GM23248 (cell line): ENCODE results near the gene PRKCE. TPM values are rescaled to one million over a fixed set of nuclear protein-coding genes. Genes with fewer than 3 reads are reported as not detected.

Experiments
- DNase-seq: peaks from one replicate; pipeline ENCODE4 v3.0.0-alpha.2; 2015
- H2AFZ ChIP-seq: fragments of 200-600 bp; sonication (generic); 2 replicates; pipeline ENCODE4 v1.6.1; 2016; ENCODE audit warnings: antibody characterized with exemption
- H3F3A ChIP-seq: fragments of 200-600 bp; sonication (generic); 2 replicates; pipeline ENCODE4 v1.6.1; 2016; ENCODE audit warnings: mild to moderate bottlenecking, antibody characterized with exemption, mixed run types; ENCODE audit not compliant: insufficient read depth
- H3K27ac ChIP-seq: fragments of 200-600 bp; sonication (generic); 2 replicates; pipeline ENCODE4 v1.5.1; 2016; ENCODE audit warnings: mild to moderate bottlenecking
- H3K27me3 ChIP-seq: fragments of 200-600 bp; sonication (generic); replicated peaks from 2 replicates; pipeline ENCODE4 v1.6.1; 2016; ENCODE audit warnings: mild to moderate bottlenecking; ENCODE audit not compliant: insufficient read depth
- H3K36me3 ChIP-seq: fragments of 200-600 bp; sonication (generic); 2 replicates; pipeline ENCODE4 v1.6.1; 2016; ENCODE audit warnings: low read depth, mild to moderate bottlenecking
- H3K4me1 ChIP-seq: fragments of 200-600 bp; sonication (generic); 2 replicates; pipeline ENCODE4 v1.6.1; 2016; ENCODE audit warnings: mild to moderate bottlenecking; ENCODE audit not compliant: insufficient read depth
- H3K4me2 ChIP-seq: fragments of 200-600 bp; sonication (generic); one replicate; pipeline ENCODE4 v1.6.1; 2016; ENCODE audit warnings: mild to moderate bottlenecking; ENCODE audit not compliant: unreplicated experiment
- H3K4me3 ChIP-seq: fragments of 200-600 bp; sonication (generic); 2 replicates; pipeline ENCODE4 v1.5.1; 2016; ENCODE audit warnings: mild to moderate bottlenecking
- H3K79me2 ChIP-seq: fragments of 200-600 bp; sonication (generic); 2 replicates; pipeline ENCODE4 v1.6.1; 2016; ENCODE audit warnings: mild to moderate bottlenecking; ENCODE audit not compliant: insufficient read depth
- H3K9ac ChIP-seq: fragments of 200-600 bp; sonication (generic); 2 replicates; pipeline ENCODE4 v1.6.1; 2016; ENCODE audit warnings: mild to moderate bottlenecking
- H3K9me2 ChIP-seq: fragments of 200-600 bp; sonication (generic); 2 replicates; pipeline ENCODE4 v1.6.1; 2016; ENCODE audit warnings: mixed run types, mild to moderate bottlenecking, moderate library complexity; ENCODE audit not compliant: insufficient read depth
- H3K9me3 ChIP-seq: fragments of 200-600 bp; sonication (generic); one replicate; pipeline ENCODE4 v1.6.1; 2017; ENCODE audit warnings: low read depth
- H4K20me1 ChIP-seq: fragments of 200-600 bp; sonication (generic); 2 replicates; pipeline ENCODE4 v1.6.0; 2016; ENCODE audit not compliant: insufficient read depth
- EZH2 ChIP-seq: fragments of 200-600 bp; sonication (generic); IDR thresholded peaks from 2 replicates; pipeline ENCODE4 v1.6.1; 2018; ENCODE audit warnings: antibody characterized with exemption, mild to moderate bottlenecking; ENCODE audit not compliant: insufficient read depth, poor library complexity, severe bottlenecking
- EZH2phosphoT487 ChIP-seq: fragments of 200-600 bp; sonication (generic); IDR thresholded peaks from 2 replicates; pipeline ENCODE4 v1.6.1; 2018; ENCODE audit warnings: antibody characterized with exemption, moderate library complexity, mild to moderate bottlenecking, low read depth; ENCODE audit not compliant: insufficient read depth
- WGBS, 2 experiments: methylation state at CpG; one replicate each; pipeline ENCODE4 v1.1.6; 2015 to 2017; ENCODE audit warnings: low lambda C conversion rate in 2 of 2, low coverage in 1 of 2; ENCODE audit errors: missing lambda C conversion rate in 2 of 2; 5-methylcytosine and 5-hydroxymethylcytosine counted together
- in situ Hi-C: fragments of 300-500 bp; cut with MboI; formaldehyde crosslinking; loops from 2 replicates; pipeline ENCODE4 v1.15.0; 2020
- polyA plus RNA-seq: library from polyadenylated mRNA; unstranded; fragments of >200 nt; fragmentation: Nextera tagmentation; extraction: Ambion mirVana; gene quantifications from 2 replicates; pipeline ENCODE4 v1.2.1, GENCODE V29; 2016
- total RNA-seq: library from RNA; depleted of rRNA; stranded (reverse); fragments of >200 nt; shearing (Covaris generic); gene quantifications from 2 replicates; pipeline ENCODE4 v1.2.3, GENCODE V29; 2014

The PRKCE gene
- total and polyA plus RNA-seq, 2 experiments from 2014 or later, result 5.9 to 7.0 TPM

DNA sequence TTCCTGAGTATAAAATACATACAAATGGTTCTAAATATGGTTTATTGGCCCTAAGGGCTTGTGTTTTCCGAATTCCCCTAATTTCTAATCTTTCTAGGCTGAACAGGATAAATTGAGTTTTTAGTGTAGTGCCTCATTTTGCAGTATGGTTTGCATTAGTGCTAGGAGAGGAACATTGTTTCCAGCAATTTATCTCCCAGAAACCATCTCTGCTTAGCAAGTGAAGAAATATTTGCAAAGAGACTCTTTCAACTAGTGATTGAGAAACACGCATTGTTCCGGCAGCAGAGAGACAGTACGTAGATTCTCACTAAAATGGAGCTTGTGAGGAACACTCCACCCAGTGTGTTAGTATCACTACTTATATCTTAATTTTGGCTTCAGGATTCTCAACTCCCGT, 468.0 kb downstream of the PRKCE start:
- H3K79me2 ChIP-seq, result no peaks in the 10 kb centered on the region
- H3K4me1 ChIP-seq, result peaks cover 47% of the 10 kb centered on the region
- H3F3A ChIP-seq, result peaks cover 34% of the 10 kb centered on the region
- WGBS, 2 experiments, result 7% methylated on average over 5 of the region's 5 CpGs
- H3K4me2 ChIP-seq, result peak overlapping the region; percentile 76
- DNase-seq, result peak; percentile 88
- H4K20me1 ChIP-seq, result no peaks in the 10 kb centered on the region
- H3K4me3 ChIP-seq, result peak overlapping the region; percentile 23
- H3K27ac ChIP-seq, result peak overlapping the region; percentile 83
- peak overlapping the region; percentile 63 for H2AFZ ChIP-seq
- no peak for TF ChIP-seq EZH2
- no peaks in the 10 kb centered on the region for H3K9me2 ChIP-seq
- in situ Hi-C loops, result no loop called here
- H3K9me3 ChIP-seq, result no peaks in the 10 kb centered on the region
- peak overlapping the region; percentile 58 for H3K9ac ChIP-seq
- no peaks in the 10 kb centered on the region for H3K36me3 ChIP-seq
- H3K27me3 ChIP-seq, result no peaks in the 10 kb centered on the region

DNA sequence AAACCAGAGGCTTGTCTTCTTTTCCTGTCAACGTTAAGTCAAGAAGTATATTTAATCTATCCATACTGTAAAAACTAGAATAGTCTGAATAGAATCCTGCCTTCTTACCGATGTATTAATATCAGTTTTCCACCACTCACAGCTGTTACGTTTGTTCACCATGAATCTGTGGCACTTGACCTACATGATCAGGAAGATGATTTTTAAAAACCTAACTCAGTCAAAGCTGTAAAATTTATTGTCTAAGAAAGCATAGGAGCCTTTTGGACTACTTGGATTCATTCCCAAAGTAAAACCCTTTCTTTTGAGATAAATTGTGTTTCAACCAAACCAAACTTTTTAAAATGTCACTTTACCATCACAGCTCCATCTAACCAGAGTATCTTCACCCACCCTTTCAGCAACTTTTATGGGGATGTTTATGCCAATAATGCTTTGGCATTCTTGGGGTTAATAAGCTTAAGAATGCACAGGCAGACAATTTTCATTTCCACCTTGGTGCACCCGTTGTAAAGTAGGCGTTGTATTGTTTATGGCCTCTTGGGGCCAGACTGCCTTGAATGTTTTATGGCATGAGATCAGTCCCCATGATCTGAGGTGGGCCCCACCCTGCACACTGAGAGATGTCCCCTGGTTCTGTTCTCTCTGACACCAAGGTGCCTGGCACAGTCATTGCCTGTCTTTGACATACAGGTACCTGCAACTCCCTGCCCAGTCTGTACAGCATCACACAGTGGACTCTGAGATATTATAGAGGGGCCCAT, 469.5 kb downstream of the PRKCE start:
- H3K4me1 ChIP-seq, result peaks cover 45% of the 10 kb centered on the region
- H3K4me3 ChIP-seq, result no peak overlapping the region
- no peaks in the 10 kb centered on the region for H3K79me2 ChIP-seq
- no peak overlapping the region for H2AFZ ChIP-seq
- H3K9me3 ChIP-seq, result no peaks in the 10 kb centered on the region
- H3K27me3 ChIP-seq, result no peaks in the 10 kb centered on the region
- no peak overlapping the region for H3K4me2 ChIP-seq
- no peaks in the 10 kb centered on the region for H4K20me1 ChIP-seq
- DNase-seq, result no peak
- peaks cover 34% of the 10 kb centered on the region for H3F3A ChIP-seq
- no peak overlapping the region for H3K27ac ChIP-seq
- H3K36me3 ChIP-seq, result no peaks in the 10 kb centered on the region
- no peak for TF ChIP-seq EZH2
- no peak for TF ChIP-seq EZH2phosphoT487
- H3K9ac ChIP-seq, result no peak overlapping the region
- in situ Hi-C loops, result no loop called here
- H3K9me2 ChIP-seq, result no peaks in the 10 kb centered on the region
- 80 to 82% methylated on average over 5 of the region's 5 CpGs for WGBS, 2 experiments

DNA sequence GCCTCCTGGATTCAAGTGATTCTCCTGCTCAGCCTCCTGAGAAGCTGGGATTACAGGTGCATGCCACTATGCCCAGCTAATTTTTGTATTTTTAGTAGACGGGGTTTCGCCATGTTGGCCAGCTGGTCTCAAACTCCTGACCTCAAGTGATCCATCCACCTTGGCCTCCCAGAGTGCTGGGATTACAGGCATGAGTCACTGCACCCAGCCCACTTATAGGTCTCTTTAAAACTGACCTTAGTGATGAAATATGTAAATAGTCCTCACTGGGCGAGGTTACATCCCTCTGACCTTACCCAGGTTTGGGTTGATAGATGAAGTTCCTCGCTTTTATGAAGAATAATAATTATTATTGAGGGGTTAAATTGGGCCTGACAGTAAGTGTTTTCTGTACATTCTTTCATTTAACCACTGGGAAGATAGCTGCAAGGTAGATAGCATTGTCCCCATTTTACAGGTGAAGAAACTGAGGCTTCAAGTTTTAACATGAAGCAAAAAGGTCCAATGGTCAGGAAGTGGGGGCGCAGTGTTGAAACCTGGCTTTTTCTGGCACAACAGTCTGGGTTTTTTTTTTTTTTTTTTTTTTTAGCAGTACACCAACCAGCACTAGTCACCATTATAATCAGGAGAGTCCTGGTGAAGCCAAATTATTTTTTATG, 471.0 kb downstream of the PRKCE start:
- H3K4me1 ChIP-seq, result peaks cover 30% of the 10 kb centered on the region
- H3K9me3 ChIP-seq, result no peaks in the 10 kb centered on the region
- peaks cover 27% of the 10 kb centered on the region; the same call in 1 of the 2 replicates for H3F3A ChIP-seq
- H4K20me1 ChIP-seq, result no peaks in the 10 kb centered on the region
- 95 to 98% methylated on average over 5 of the region's 5 CpGs for WGBS, 2 experiments
- no peak overlapping the region for H3K4me2 ChIP-seq
- no peak overlapping the region for H2AFZ ChIP-seq
- H3K36me3 ChIP-seq, result no peaks in the 10 kb centered on the region
- TF ChIP-seq EZH2 (no peak), EZH2phosphoT487 (no peak)
- H3K9me2 ChIP-seq, result no peaks in the 10 kb centered on the region
- in situ Hi-C loops, result no loop called here
- DNase-seq, result no peak
- no peaks in the 10 kb centered on the region for H3K27me3 ChIP-seq
- no peak overlapping the region for H3K27ac ChIP-seq
- H3K4me3 ChIP-seq, result no peak overlapping the region
- no peak overlapping the region for H3K9ac ChIP-seq
- H3K79me2 ChIP-seq, result no peaks in the 10 kb centered on the region

DNA sequence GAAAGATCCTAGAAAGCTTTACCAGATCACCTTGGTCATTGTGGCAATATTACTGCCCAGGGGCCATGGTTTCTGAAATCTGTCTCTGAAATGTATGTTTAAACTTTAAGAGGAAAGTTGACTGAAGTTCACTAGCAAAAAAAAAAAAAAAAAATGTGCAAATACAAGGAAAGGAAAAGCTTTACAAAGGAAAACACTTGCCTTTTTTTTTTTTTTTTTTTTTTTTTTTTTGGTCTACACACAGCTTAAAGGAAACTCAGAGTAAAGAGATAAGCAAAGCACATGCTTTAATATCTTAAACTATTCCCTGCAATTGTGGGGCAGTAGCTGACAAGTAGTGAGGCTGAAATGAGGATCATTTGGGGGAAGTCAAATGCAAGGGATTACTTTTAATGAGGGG, 471.5 kb downstream of the PRKCE start:
- H3K4me3 ChIP-seq, result no peak overlapping the region
- H4K20me1 ChIP-seq, result no peaks in the 10 kb centered on the region
- no peaks in the 10 kb centered on the region for H3K36me3 ChIP-seq
- no peaks in the 10 kb centered on the region for H3K9me3 ChIP-seq
- H3K9me2 ChIP-seq, result no peaks in the 10 kb centered on the region
- H3F3A ChIP-seq, result peaks cover 27% of the 10 kb centered on the region; the same call in 1 of the 2 replicates
- no peak overlapping the region for H3K4me2 ChIP-seq
- in situ Hi-C loops, result no loop called here
- TF ChIP-seq EZH2phosphoT487 (no peak), EZH2 (no peak)
- H3K9ac ChIP-seq, result no peak overlapping the region
- no peak overlapping the region for H3K27ac ChIP-seq
- peaks cover 24% of the 10 kb centered on the region for H3K4me1 ChIP-seq
- H3K79me2 ChIP-seq, result no peaks in the 10 kb centered on the region
- no peaks in the 10 kb centered on the region for H3K27me3 ChIP-seq
- DNase-seq, result no peak
- no peak overlapping the region for H2AFZ ChIP-seq
